Natural killer cell treated with Interleukin-12 subunit alpha and Interleukin-12 subunit beta and Interleukin-15 and Interleukin-18, amount 100 ng/mL, for 72 hours (primary cell): ENCODE measurements around the gene EDDM13. TPM values are rescaled to one million over a fixed set of nuclear protein-coding genes. Genes with fewer than 3 reads are reported as not detected.
"Not testable (repeated sequence)": the region's sequence is repeated elsewhere in the genome, so short reads cannot be mapped to it uniquely, and the experiment has no call there.

Source experiments
- ATAC-seq, 2 donors: fragments of 150-1000 bp; cut with Tn5 transposase in 1 of 2; sonication (Bioruptor Pico), chemical (Tn5 transposase) in 1 of 2; 2 replicates each; pipeline ENCODE4 v1.10.0; 2021
- DNase-seq: peaks from one replicate; pipeline ENCODE4 v3.0.0; 2022; ENCODE audit warnings: low spot score
- H3K27ac Mint-ChIP-seq, 2 donors: 1 replicate in 1 of 2; 2 replicates in 1 of 2; pipeline ENCODE4 v1.8.0; 2022; ENCODE audit warnings: mixed read lengths in 2 of 2, mild to moderate bottlenecking in 1 of 2, moderate library complexity in 1 of 2
- H3K27me3 Mint-ChIP-seq, 2 donors: 1 replicate in 1 of 2; 2 replicates in 1 of 2; pipeline ENCODE4 v1.8.0; 2022; ENCODE audit warnings: mixed read lengths in 2 of 2
- H3K36me3 Mint-ChIP-seq: one replicate; pipeline ENCODE4 v1.8.0; 2022; ENCODE audit warnings: mixed read lengths
- H3K4me1 Mint-ChIP-seq, 2 donors: 1 replicate in 1 of 2; 2 replicates in 1 of 2; pipeline ENCODE4 v1.8.0; 2022; ENCODE audit warnings: low read depth in 2 of 2, mixed read lengths in 2 of 2, mild to moderate bottlenecking in 1 of 2
- H3K4me3 Mint-ChIP-seq: one replicate; pipeline ENCODE4 v1.8.0; 2022; ENCODE audit warnings: mixed read lengths
- H3K9me3 Mint-ChIP-seq: 2 replicates; pipeline ENCODE4 v1.8.0; 2022; ENCODE audit warnings: mixed read lengths
- total RNA-seq, 2 donors: library from RNA; stranded (reverse); gene quantifications; one replicate each; pipeline ENCODE4 v1.2.3, GENCODE V29; 2022

EDDM13 gene
- total RNA-seq, 2 donors from 2014 or later = 1.8 to 4.2 TPM

- H3K4me1 Mint-ChIP-seq = no peaks in the 10 kb centered on the region
- H3K4me3 Mint-ChIP-seq = no peak overlapping the region
- H3K9me3 Mint-ChIP-seq = no peaks in the 10 kb centered on the region
- H3K36me3 Mint-ChIP-seq = no peaks in the 10 kb centered on the region
- ATAC-seq (no peak), DNase-seq (no peak)
- no peak overlapping the region for H3K27ac Mint-ChIP-seq
- H3K27me3 Mint-ChIP-seq = peaks cover 13 to 19% of the 10 kb centered on the region in 2 donors
These were observed 48.9 kb downstream of the EDDM13 start for GRCh38 chr19:56321254-56321988.

- Mint-ChIP-seq H3K27ac (no peak overlapping the region), H3K4me1 (no peaks in the 10 kb centered on the region), H3K9me3 (no peaks in the 10 kb centered on the region), H3K36me3 (no peaks in the 10 kb centered on the region), H3K27me3 (peaks cover 18 to 25% of the 10 kb centered on the region in 2 donors), H3K4me3 (no peak overlapping the region)
- no peak for DNase-seq
- no peak for ATAC-seq
These were observed 49.5 kb downstream of the EDDM13 start for GRCh38 chr19:56321989-56322440.

GRCh38 chr19:56324436-56324835, 51.9 kb downstream of the EDDM13 start:
- H3K36me3 Mint-ChIP-seq = no peaks in the 10 kb centered on the region
- no peak overlapping the region for H3K27ac Mint-ChIP-seq
- no peaks in the 10 kb centered on the region for H3K4me1 Mint-ChIP-seq
- no peaks in the 10 kb centered on the region for H3K9me3 Mint-ChIP-seq
- H3K4me3 Mint-ChIP-seq = no peak overlapping the region
- H3K27me3 Mint-ChIP-seq = peaks cover 18 to 25% of the 10 kb centered on the region in 2 donors
- DNase-seq (no peak), ATAC-seq (no peak)

GRCh38 chr19:56332695-56333094, 60.1 kb downstream of the EDDM13 start:
- no peaks in the 10 kb centered on the region for H3K4me1 Mint-ChIP-seq
- DNase-seq (no peak), ATAC-seq (no peak)
- no peak overlapping the region for H3K4me3 Mint-ChIP-seq
- H3K36me3 Mint-ChIP-seq = no peaks in the 10 kb centered on the region
- no peaks in the 10 kb centered on the region for H3K9me3 Mint-ChIP-seq
- peaks cover 10 to 17% of the 10 kb centered on the region in 2 donors for H3K27me3 Mint-ChIP-seq
- no peak overlapping the region for H3K27ac Mint-ChIP-seq

GRCh38 chr19:56333506-56333905, 61.0 kb downstream of the EDDM13 start:
- Mint-ChIP-seq H3K27ac (no peak overlapping the region), H3K27me3 (peaks cover 10 to 17% of the 10 kb centered on the region in 2 donors), H3K9me3 (no peaks in the 10 kb centered on the region), H3K4me3 (no peak overlapping the region), H3K4me1 (no peaks in the 10 kb centered on the region), H3K36me3 (no peaks in the 10 kb centered on the region)
- peak; percentile 65 for DNase-seq
- ATAC-seq = peak; percentile 52 to 62

GRCh38 chr19:56335371-56335770, 62.8 kb downstream of the EDDM13 start:
- not testable (repeated sequence) for ATAC-seq, H3K4me1 Mint-ChIP-seq, H3K4me3 Mint-ChIP-seq, H3K36me3 Mint-ChIP-seq, DNase-seq, H3K9me3 Mint-ChIP-seq, H3K27ac Mint-ChIP-seq
- H3K27me3 Mint-ChIP-seq = peaks cover 10 to 17% of the 10 kb centered on the region in 2 donors

- H3K4me1 Mint-ChIP-seq, H3K9me3 Mint-ChIP-seq, H3K4me3 Mint-ChIP-seq, DNase-seq, H3K27ac Mint-ChIP-seq, H3K36me3 Mint-ChIP-seq, ATAC-seq: not testable (repeated sequence)
- H3K27me3 Mint-ChIP-seq = peaks cover 10 to 21% of the 10 kb centered on the region in 2 donors
These were observed 64.5 kb downstream of the EDDM13 start for GRCh38 chr19:56337077-56337476.

- H3K27ac Mint-ChIP-seq, H3K36me3 Mint-ChIP-seq, H3K9me3 Mint-ChIP-seq, DNase-seq, H3K4me1 Mint-ChIP-seq, ATAC-seq, H3K4me3 Mint-ChIP-seq: not testable (repeated sequence)
- H3K27me3 Mint-ChIP-seq = peaks cover 13 to 18% of the 10 kb centered on the region in 2 donors
These were observed 66.5 kb downstream of the EDDM13 start for GRCh38 chr19:56339031-56339430.

- no peaks in the 10 kb centered on the region for H3K9me3 Mint-ChIP-seq
- H3K4me1 Mint-ChIP-seq = no peaks in the 10 kb centered on the region
- H3K27ac Mint-ChIP-seq = no peak overlapping the region
- ATAC-seq (no peak), DNase-seq (no peak)
- H3K4me3 Mint-ChIP-seq = no peak overlapping the region
- peaks cover 13 to 18% of the 10 kb centered on the region in 2 donors for H3K27me3 Mint-ChIP-seq
- H3K36me3 Mint-ChIP-seq = no peaks in the 10 kb centered on the region
These were observed 69.4 kb downstream of the EDDM13 start for GRCh38 chr19:56341948-56342347.

- DNase-seq = no peak
- H3K27ac Mint-ChIP-seq = no peak overlapping the region
- H3K4me1 Mint-ChIP-seq = no peaks in the 10 kb centered on the region
- no peak overlapping the region for H3K4me3 Mint-ChIP-seq
- no peak for ATAC-seq
- no peaks in the 10 kb centered on the region for H3K36me3 Mint-ChIP-seq
- H3K9me3 Mint-ChIP-seq = no peaks in the 10 kb centered on the region
- H3K27me3 Mint-ChIP-seq = peaks cover 10% of the 10 kb centered on the region in 2 donors
These were observed 74.7 kb downstream of the EDDM13 start for GRCh38 chr19:56347163-56347778.

GRCh38 chr19:56348289-56348877, 75.8 kb downstream of the EDDM13 start:
- no peak for ATAC-seq
- DNase-seq = no peak
- Mint-ChIP-seq H3K4me1 (no peaks in the 10 kb centered on the region), H3K27ac (no peak overlapping the region), H3K4me3 (no peak overlapping the region), H3K27me3 (peaks cover 0 to 3% of the 10 kb centered on the region in 2 donors), H3K36me3 (no peaks in the 10 kb centered on the region), H3K9me3 (no peaks in the 10 kb centered on the region)

- DNase-seq (no peak), ATAC-seq (no peak)
- H3K9me3 Mint-ChIP-seq = no peaks in the 10 kb centered on the region
- peaks cover 3 to 8% of the 10 kb centered on the region in 2 donors for H3K27me3 Mint-ChIP-seq
- H3K4me3 Mint-ChIP-seq = no peak overlapping the region
- no peak overlapping the region for H3K27ac Mint-ChIP-seq
- no peaks in the 10 kb centered on the region for H3K36me3 Mint-ChIP-seq
- H3K4me1 Mint-ChIP-seq = no peaks in the 10 kb centered on the region
These were observed 78.0 kb downstream of the EDDM13 start for GRCh38 chr19:56350416-56351045.

- DNase-seq = no peak
- Mint-ChIP-seq H3K9me3 (no peaks in the 10 kb centered on the region), H3K27ac (no peak overlapping the region)
These were observed 78.7 kb downstream of the EDDM13 start for GRCh38 chr19:56351208-56351607.

GRCh38 chr19:56355517-56355916, 83.0 kb downstream of the EDDM13 start:
- no peak overlapping the region for H3K27ac Mint-ChIP-seq
- no peak overlapping the region for H3K4me3 Mint-ChIP-seq
- peaks cover 16% of the 10 kb centered on the region for H3K9me3 Mint-ChIP-seq
- DNase-seq (no peak), ATAC-seq (no peak)
- H3K27me3 Mint-ChIP-seq = peaks cover 8 to 10% of the 10 kb centered on the region in 2 donors
- H3K36me3 Mint-ChIP-seq = peaks cover 22% of the 10 kb centered on the region
- no peaks in the 10 kb centered on the region for H3K4me1 Mint-ChIP-seq

More at GRCh38 chr19:56351208-56351607, 78.7 kb downstream of the EDDM13 start:
- ATAC-seq = no peak
- Mint-ChIP-seq H3K4me1 (no peaks in the 10 kb centered on the region), H3K27me3 (peaks cover 5 to 8% of the 10 kb centered on the region in 2 donors), H3K4me3 (no peak overlapping the region), H3K36me3 (no peaks in the 10 kb centered on the region)
